Endometrial microvascular endothelial cells (primary cell): Measurements from ENCODE around the gene EPYC. TPM values are rescaled to one million over a fixed set of nuclear protein-coding genes. Genes with fewer than 3 reads are reported as not detected.

ENCODE experiments used
- in situ Hi-C: cut with HindIII; loops from 2 replicates; pipeline ENCODE4 v1.10.0; 2017; ENCODE audit warnings: low sequenced_read_pairs, low pct_unique_long_range_greater_than_20kb; ENCODE audit errors: inconsistent ontology term
- total RNA-seq: library from RNA; depleted of rRNA; stranded (reverse); fragments of >200 nt; gene quantifications from one replicate; pipeline ENCODE4 v1.2.3, GENCODE V29; 2015; ENCODE audit errors: inconsistent ontology term

The EPYC gene
- total RNA-seq, 1 donor from 2014 or later, result not detected

DNA sequence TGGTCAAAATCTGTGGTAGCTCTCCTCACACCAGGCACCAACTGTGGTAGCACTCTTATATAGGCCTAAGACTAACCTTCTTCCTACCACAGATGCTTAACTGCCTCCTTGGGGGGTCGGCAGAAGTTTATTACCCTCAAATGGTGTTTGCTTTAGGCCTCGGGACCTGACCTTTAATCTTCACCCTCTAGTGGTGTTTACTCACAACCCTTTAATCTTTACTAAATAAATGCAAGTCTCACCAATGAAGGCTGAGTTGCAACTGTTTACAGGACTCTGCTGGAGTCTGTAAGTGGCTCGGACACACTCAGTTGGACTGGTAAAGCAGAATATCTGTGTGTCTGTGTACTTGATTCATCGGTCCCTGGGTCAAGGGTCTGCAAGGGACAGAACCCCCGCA lies 79.2 kb downstream of the EPYC start:
- in situ Hi-C loops, result no loop called here

DNA sequence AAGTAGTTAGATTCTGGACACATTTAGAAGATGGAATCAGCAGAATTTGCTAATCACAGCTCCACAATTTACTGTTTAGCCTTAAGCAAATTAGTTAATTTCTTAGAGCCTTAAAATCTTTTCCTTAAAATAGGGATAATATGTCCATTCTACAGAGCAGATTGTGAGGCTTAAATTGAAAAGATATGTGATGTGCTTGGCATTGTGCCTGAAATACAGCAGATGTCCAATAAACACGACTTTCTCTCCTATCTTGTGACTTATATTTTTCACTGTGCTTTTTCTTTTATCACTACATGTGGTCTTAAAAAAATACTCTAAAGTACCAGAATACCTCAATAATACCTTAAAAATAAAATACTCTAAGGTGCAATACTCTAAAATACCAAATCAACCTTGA lies 80.4 kb downstream of the EPYC start:
- in situ Hi-C loops, result no loop called here

DNA sequence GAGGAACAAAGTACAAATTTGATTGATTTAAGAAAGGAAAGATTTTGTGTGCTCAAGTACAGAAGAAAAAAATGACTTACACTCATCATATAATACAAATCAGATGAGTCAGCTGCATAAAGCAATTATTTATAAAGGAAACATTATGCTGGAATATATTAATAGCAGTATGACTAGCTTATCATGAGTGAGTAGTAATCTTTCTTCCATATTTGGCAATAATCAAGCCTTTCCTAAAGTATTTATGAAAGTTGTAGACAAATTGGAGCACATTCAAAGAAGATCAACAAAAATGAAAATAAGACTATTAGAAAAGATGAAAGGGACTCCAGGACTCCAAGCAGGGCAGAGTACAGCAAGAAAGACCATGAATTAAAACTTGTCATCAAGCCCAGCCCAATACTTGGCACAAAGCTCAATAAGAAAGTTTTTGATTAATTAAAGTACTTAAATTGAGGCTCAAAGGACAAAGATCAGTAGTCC lies 82.6 kb downstream of the EPYC start:
- in situ Hi-C loops, result no loop called here

DNA sequence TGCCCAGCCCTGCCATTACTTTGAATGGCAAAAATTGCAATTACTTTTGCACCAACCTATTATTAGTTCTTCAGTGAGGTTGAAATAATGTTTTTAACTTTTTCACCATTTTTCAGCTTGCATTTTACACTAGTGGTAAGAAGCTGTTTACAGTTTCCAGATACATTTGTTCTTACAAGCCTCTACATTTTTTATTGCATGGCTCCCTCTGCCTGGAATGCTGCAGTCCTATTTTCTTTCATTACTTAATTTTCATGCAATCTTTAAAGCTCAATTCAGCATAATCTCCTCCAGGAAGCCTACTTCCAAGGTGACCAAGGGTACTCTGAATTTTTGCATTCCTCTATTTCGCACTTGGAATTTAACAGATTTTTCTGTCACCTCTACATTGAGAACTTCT lies 83.2 kb downstream of the EPYC start:
- in situ Hi-C loops, result no loop called here

DNA sequence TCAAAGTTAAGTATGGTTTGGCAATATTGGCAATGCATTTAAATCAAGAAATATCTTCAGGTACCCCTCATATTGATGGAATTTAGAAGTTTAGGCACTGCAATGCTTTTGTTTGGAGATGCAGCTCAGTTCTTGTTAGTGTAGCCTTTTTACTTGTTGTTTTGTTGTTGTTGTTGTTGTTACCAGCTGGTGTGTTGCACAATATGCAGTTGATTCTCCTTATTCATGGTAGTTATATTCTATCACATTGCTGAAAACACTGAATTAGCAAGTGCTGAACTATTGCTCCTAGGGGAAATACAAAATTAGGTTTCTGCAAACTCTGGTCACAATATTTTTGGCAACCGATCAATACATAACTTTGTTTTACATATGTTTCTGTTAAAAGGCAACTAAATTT lies 84.5 kb downstream of the EPYC start:
- in situ Hi-C loops, result no loop called here

DNA sequence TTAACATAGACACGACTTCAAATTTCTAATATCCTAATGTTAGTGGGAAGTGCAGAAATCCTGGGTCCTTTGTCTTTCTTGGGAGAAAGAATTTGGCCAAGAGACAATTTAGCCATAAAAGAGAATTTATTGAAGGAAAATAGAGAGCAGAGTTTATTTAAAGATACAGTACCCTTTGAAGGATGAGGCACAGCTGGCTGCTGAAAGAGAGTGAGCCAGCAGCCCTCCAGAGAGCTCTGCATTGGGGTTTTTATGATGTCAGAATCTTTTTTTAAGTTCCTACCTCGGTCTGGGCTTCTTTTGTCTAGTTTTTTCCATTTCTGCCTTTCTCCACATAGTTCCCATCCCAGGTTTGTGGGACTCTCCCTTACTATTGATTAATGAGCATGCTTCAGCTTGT lies 87.3 kb downstream of the EPYC start:
- in situ Hi-C loops, result no loop called here

DNA sequence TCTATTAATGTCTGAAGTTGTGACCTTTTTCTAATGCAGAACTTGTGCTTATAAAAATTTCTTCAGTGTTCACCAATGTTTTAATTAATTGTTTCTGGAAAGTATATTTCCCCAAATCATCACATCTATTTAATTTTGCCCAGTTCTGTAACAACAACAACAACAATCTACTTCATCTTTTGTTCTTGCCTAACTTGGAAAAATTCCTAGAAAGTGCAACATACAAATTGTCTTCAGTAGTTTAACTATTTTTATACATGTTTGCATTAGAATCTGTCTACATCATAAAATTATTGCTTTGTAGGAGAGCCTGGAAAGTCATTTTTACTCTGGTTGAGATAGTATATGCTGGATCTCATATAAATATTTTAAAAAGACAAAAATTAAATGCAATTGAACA lies 88.3 kb downstream of the EPYC start:
- in situ Hi-C loops, result no loop called here

DNA sequence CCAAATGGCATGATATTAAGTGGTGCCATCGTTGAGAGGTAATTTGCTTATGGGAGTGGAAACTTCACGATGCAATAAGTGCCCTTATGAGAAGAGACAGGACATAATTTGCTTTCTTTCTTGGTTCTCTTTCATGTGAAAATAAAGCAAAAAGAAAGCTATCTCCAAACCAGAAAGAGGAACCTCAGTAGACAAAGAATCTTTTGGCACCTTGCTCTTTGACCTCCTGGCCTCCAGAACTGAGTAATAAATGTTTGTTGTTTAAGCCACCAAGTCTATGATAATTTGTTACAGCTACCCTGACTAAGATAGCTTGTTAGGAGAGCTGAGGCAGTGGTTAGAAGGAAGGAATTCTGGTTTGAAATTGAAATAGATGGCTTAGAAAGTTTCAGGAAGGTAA lies 89.4 kb downstream of the EPYC start:
- in situ Hi-C loops, result no loop called here

Other genes starting within 250 kb of the EPYC start
- gene CCER1, start 49.8 kb downstream of the EPYC start, total RNA-seq, result not detected
- not detected for gene KERA, start 53.1 kb upstream of the EPYC start, total RNA-seq
- gene LUM, start 106.5 kb upstream of the EPYC start, total RNA-seq, result 1.9 TPM
- gene DCN, start 177.8 kb upstream of the EPYC start, total RNA-seq, result not detected